Activated T-helper 2 cell treated with anti-CD3 and anti-CD28 coated beads, Interferon-gamma antibody, Interleukin-2, Interleukin-4, amounts not matched to agents 10 μg/mL and 5 μg/mL and 100 μg/mL, durations not matched to agents 14 hours and 24 hours and 36 hours (primary cell): ENCODE data around the gene TMEM120A. TPM values are rescaled to one million over a fixed set of nuclear protein-coding genes. Genes with fewer than 3 reads are reported as not detected.

Experiments used
- DNase-seq: peaks from one replicate; pipeline ENCODE4 v3.0.0; 2021; ENCODE audit warnings: low spot score
- H3K27ac Mint-ChIP-seq: one replicate; pipeline ENCODE4 v1.8.0; 2021; ENCODE audit warnings: mixed read lengths
- H3K27me3 Mint-ChIP-seq: one replicate; pipeline ENCODE4 v1.8.0; 2021; ENCODE audit warnings: low read depth, mixed read lengths
- H3K36me3 Mint-ChIP-seq: one replicate; pipeline ENCODE4 v1.8.0; 2021; ENCODE audit warnings: low read depth, mixed read lengths
- H3K4me1 Mint-ChIP-seq: one replicate; pipeline ENCODE4 v1.8.0; 2021; ENCODE audit warnings: low read depth, mixed read lengths
- H3K4me3 Mint-ChIP-seq: one replicate; pipeline ENCODE4 v1.8.0; 2021; ENCODE audit warnings: low read depth, mild to moderate bottlenecking, moderate library complexity, mixed read lengths
- H3K9me3 Mint-ChIP-seq: one replicate; pipeline ENCODE4 v1.8.0; 2021; ENCODE audit warnings: mixed read lengths
- intact Hi-C: fragments of 100-400 bp; cut with micrococcal nuclease; formaldehyde crosslinking; loops from one replicate; pipeline ENCODE4 v1.15.1; 2023
- total RNA-seq: library from RNA; stranded (reverse); gene quantifications from 2 replicates; pipeline ENCODE4 v1.2.3, GENCODE V29; 2022

TMEM120A gene
- total RNA-seq, 1 donor from 2014 or later: 63.7 TPM

- intact Hi-C loops: no loop called here
- Mint-ChIP-seq H3K27me3 (no peaks in the 10 kb centered on the region), H3K4me3 (no peak overlapping the region), H3K4me1 (peaks cover 19% of the 10 kb centered on the region), H3K27ac (no peak overlapping the region), H3K36me3 (peaks cover 28% of the 10 kb centered on the region), H3K9me3 (no peaks in the 10 kb centered on the region)
- DNase-seq: no peak
These were observed 2.2 kb downstream of the TMEM120A start for GRCh38 chr7:75992083-75992755.

DNA sequence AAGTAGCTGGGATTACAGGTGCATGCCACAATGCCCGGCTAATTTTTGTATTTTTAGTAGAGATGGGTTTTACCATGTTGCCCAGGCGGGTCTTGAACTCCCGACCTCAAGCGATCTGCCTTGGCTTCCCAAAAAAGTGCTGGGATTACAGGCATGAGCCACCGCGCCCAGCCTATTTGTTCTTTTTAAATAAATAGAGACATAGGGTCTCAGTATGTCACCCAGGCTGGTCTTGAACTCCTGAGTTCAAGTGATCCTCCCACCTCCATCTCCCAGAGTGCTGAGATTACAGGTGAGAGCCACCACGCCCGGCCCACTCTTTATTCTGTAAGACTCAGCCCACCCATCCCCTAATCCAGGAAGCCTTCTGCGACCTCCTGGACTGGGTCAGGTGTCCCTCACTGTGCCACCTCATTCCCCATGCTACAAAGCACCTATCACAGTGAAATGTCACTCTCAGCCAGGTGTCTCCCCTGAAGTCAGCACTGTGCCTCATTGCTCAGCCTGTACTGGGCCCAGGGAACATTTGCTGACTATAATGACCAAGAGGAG, 2.8 kb downstream of the TMEM120A start:
- H3K4me3 Mint-ChIP-seq: no peak overlapping the region
- intact Hi-C loops: no loop called here
- DNase-seq: no peak
- H3K4me1 Mint-ChIP-seq: peaks cover 13% of the 10 kb centered on the region
- no peak overlapping the region for H3K27ac Mint-ChIP-seq
- H3K27me3 Mint-ChIP-seq: no peaks in the 10 kb centered on the region
- H3K36me3 Mint-ChIP-seq: peaks cover 27% of the 10 kb centered on the region
- H3K9me3 Mint-ChIP-seq: no peaks in the 10 kb centered on the region

- peaks cover 7% of the 10 kb centered on the region for H3K4me1 Mint-ChIP-seq
- H3K4me3 Mint-ChIP-seq: no peak overlapping the region
- no peaks in the 10 kb centered on the region for H3K9me3 Mint-ChIP-seq
- intact Hi-C loops: no loop called here
- peak overlapping the region; percentile 19 for H3K27ac Mint-ChIP-seq
- no peaks in the 10 kb centered on the region for H3K27me3 Mint-ChIP-seq
- H3K36me3 Mint-ChIP-seq: peaks cover 19% of the 10 kb centered on the region
- DNase-seq: no peak
These were observed 4.7 kb downstream of the TMEM120A start for GRCh38 chr7:75989500-75990388.

- H3K9me3 Mint-ChIP-seq: no peaks in the 10 kb centered on the region
- intact Hi-C loops: no loop called here
- peaks cover 19% of the 10 kb centered on the region for H3K36me3 Mint-ChIP-seq
- DNase-seq: no peak
- no peaks in the 10 kb centered on the region for H3K27me3 Mint-ChIP-seq
- H3K27ac Mint-ChIP-seq: no peak overlapping the region
- H3K4me1 Mint-ChIP-seq: peaks cover 7% of the 10 kb centered on the region
- H3K4me3 Mint-ChIP-seq: no peak overlapping the region
These were observed 5.6 kb downstream of the TMEM120A start for GRCh38 chr7:75988568-75989499.

GRCh38 chr7:75987805-75988567, 6.4 kb downstream of the TMEM120A start:
- no peaks in the 10 kb centered on the region for H3K27me3 Mint-ChIP-seq
- H3K36me3 Mint-ChIP-seq: peaks cover 20% of the 10 kb centered on the region
- no peak for DNase-seq
- intact Hi-C loops: no loop called here
- H3K4me3 Mint-ChIP-seq: no peak overlapping the region
- no peaks in the 10 kb centered on the region for H3K9me3 Mint-ChIP-seq
- no peak overlapping the region for H3K27ac Mint-ChIP-seq
- H3K4me1 Mint-ChIP-seq: peaks cover 6% of the 10 kb centered on the region

- Mint-ChIP-seq H3K4me1 (peaks cover 6% of the 10 kb centered on the region), H3K27ac (no peak overlapping the region), H3K9me3 (no peaks in the 10 kb centered on the region), H3K36me3 (peaks cover 19% of the 10 kb centered on the region), H3K4me3 (no peak overlapping the region), H3K27me3 (no peaks in the 10 kb centered on the region)
- no peak for DNase-seq
- intact Hi-C loops: no loop called here
These were observed 7.2 kb downstream of the TMEM120A start for GRCh38 chr7:75987026-75987804.

GRCh38 chr7:75986147-75986781, 8.1 kb downstream of the TMEM120A start:
- Mint-ChIP-seq H3K4me1 (peaks cover 6% of the 10 kb centered on the region), H3K4me3 (no peak overlapping the region), H3K36me3 (peaks cover 22% of the 10 kb centered on the region), H3K27ac (no peak overlapping the region), H3K27me3 (no peaks in the 10 kb centered on the region), H3K9me3 (no peaks in the 10 kb centered on the region)
- intact Hi-C loops: no loop called here
- no peak for DNase-seq

- Mint-ChIP-seq H3K27me3 (no peaks in the 10 kb centered on the region), H3K4me1 (peaks cover 6% of the 10 kb centered on the region), H3K4me3 (no peak overlapping the region), H3K36me3 (peaks cover 22% of the 10 kb centered on the region), H3K9me3 (no peaks in the 10 kb centered on the region), H3K27ac (no peak overlapping the region)
- intact Hi-C loops: no loop called here
- DNase-seq: no peak
These were observed 8.8 kb downstream of the TMEM120A start for GRCh38 chr7:75985518-75986146.

- Mint-ChIP-seq H3K4me1 (peaks cover 3% of the 10 kb centered on the region), H3K36me3 (peaks cover 20% of the 10 kb centered on the region), H3K27ac (no peak overlapping the region), H3K9me3 (no peaks in the 10 kb centered on the region), H3K27me3 (no peaks in the 10 kb centered on the region), H3K4me3 (no peak overlapping the region)
- intact Hi-C loops: no loop called here
- no peak for DNase-seq
These were observed 9.3 kb downstream of the TMEM120A start for GRCh38 chr7:75985009-75985517.

DNA sequence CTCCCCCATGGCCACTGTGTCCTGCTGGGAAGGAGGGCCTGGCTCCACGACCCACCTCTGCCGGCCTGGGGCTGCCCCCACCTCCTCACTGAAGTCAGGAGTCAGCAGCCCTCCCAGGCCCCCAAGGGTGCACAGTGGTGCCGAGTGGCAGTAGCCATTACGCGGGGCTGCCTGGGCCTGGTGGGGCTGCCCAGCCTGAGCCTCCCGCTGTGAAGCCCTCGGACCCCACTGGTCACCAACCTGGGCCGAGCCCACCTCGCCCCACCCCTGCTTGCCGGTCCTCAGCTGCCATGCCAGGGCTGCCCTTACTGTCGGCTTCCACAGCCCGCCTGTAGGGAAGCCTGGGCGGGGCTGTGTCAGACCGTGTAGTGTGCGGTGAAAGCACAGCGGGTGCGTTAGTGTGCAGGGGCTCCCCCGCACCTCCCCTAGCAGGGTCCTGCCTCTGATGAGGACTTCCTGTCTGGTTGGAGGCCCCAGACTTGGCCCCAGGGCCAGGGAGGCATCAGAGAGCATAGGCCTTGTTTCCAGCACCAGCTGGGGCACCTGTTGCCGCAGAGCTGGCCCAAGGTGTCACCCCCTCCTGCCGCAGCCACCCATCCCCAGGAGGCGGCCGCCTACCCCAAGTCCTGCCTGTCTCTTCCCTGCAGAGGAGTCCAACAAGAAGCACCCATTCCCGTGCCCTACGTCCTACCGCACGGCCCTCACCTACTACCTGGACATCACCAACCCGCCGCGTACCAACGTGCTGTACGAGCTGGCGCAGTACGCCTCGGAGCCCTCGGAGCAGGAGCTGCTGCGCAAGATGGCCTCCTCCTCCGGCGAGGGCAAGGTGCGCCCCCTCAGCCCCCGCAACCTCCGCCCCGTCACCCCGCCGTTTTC, 10.0 kb downstream of the TMEM120A start:
- H3K27ac Mint-ChIP-seq: no peak overlapping the region
- H3K9me3 Mint-ChIP-seq: no peaks in the 10 kb centered on the region
- intact Hi-C loops: no loop called here
- DNase-seq: no peak
- no peaks in the 10 kb centered on the region for H3K27me3 Mint-ChIP-seq
- no peaks in the 10 kb centered on the region for H3K4me1 Mint-ChIP-seq
- H3K4me3 Mint-ChIP-seq: no peak overlapping the region
- H3K36me3 Mint-ChIP-seq: peaks cover 19% of the 10 kb centered on the region
